ENCODE data around the gene ESAM.

The ESAM gene

DNA sequence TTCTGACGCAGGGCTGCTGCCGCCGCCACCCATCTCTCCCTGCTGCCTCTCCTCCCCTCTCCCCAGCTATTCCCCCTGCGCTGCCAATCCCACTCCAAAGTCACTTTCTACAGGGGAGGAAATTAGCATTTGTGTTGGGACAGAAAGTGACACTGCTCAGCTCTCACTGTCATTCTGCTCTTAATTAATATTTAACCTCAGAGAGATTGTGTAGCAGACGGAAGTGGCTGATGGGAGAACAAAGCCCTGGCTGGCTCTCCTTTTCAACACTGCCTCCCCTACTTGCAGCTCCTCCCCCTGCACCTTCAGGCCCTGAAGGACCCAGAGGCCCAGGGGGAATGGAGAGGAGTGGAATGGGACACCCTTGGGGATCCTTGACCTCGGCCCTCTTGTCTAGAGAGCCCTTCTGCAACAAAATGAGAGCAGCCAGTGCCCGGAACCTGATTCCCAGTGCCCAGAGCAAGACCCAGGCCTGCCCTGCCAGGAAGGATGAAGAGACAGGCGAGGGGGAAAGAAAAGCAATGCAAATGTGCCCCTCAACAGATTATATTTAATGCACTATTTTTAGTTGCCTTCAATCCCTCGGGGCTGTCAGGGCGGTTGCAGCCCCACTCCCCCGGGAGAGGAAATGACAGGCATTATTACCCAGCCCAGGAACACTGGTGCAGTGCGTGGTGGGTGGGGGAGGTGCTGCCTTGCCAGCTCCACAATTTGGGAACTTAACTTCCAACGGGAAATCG is 36.9 kb downstream of the ESAM start:
- no peak overlapping the region for H3K27ac ChIP-seq
- TF ChIP-seq, protein P1, sequence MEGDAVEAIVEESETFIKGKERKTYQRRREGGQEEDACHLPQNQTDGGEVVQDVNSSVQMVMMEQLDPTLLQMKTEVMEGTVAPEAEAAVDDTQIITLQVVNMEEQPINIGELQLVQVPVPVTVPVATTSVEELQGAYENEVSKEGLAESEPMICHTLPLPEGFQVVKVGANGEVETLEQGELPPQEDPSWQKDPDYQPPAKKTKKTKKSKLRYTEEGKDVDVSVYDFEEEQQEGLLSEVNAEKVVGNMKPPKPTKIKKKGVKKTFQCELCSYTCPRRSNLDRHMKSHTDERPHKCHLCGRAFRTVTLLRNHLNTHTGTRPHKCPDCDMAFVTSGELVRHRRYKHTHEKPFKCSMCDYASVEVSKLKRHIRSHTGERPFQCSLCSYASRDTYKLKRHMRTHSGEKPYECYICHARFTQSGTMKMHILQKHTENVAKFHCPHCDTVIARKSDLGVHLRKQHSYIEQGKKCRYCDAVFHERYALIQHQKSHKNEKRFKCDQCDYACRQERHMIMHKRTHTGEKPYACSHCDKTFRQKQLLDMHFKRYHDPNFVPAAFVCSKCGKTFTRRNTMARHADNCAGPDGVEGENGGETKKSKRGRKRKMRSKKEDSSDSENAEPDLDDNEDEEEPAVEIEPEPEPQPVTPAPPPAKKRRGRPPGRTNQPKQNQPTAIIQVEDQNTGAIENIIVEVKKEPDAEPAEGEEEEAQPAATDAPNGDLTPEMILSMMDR (conservative IDR thresholded peaks at IDR 0.05) = no peak
- TF ChIP-seq ZFX (IDR thresholded peaks at IDR 0.05) = no peak

DNA sequence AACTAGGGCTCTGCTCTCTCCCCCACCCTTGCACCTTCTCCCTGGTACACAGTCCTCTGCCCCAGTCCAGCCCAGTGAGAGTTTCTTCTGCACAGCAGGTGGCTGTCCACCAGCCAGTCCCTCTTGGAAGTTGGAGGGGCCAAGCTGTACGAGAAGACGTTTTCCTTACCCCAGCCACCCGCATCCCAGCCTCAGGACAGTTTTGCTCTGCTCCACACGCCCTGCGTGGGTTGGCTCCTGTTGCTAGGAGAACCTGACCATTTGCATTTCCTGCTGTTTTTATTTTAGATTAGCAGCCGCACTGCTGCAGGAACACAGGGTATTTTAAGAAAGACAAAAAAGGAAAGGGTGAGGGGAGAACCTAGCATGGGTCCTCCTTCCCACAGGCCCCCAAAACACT is 39.9 kb downstream of the ESAM start:
- H3K27ac ChIP-seq = no peak overlapping the region
- TF ChIP-seq, protein P1 (conservative IDR thresholded peaks at IDR 0.05) = no peak
- TF ChIP-seq ZFX (IDR thresholded peaks at IDR 0.05) = no peak

DNA sequence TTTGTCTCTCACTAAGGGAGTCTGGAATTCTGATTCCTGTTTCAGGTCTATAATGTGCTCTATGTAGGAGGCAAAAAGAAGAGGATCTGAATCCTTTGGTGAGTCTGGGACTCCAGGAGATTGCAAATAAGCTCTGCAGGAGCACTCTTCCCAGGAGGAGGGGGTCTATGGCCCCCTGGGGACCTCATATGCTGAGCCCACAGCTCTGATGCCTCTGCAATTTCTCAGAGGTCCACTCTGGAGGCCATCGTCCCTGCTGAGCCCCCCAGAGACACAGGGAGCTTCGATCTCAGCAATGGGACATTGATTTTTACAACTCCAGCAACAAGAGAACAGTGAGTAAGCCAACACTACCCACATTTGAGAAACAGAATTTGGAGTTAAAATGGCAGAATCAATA is 42.6 kb downstream of the ESAM start:
- TF ChIP-seq, protein P1 (conservative IDR thresholded peaks at IDR 0.05) = no peak
- no peak for TF ChIP-seq ZFX (IDR thresholded peaks at IDR 0.05)
- no peak overlapping the region for H3K27ac ChIP-seq

DNA sequence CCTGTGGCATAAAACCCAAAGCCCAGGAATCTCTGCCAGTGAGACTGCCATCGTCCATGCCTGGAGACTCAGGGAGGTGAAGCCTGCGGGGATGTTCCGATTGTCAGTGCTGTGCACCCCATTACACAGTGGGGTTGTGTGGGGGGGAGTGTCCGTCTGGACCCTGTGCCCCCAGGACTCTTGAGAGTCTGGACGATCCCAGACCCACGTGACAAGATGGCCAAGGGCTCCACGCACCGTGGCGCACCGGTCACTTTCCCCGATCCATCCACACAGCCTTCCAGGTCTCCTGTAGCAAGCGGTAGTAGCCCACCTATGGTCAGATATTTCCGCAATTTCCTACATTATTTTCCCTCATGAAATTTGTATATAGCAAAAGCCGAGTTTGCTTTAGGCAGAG is 43.3 kb downstream of the ESAM start:
- TF ChIP-seq, protein P1 (conservative IDR thresholded peaks at IDR 0.05) = no peak
- no peak for TF ChIP-seq ZFX (IDR thresholded peaks at IDR 0.05)
- no peak overlapping the region for H3K27ac ChIP-seq

DNA sequence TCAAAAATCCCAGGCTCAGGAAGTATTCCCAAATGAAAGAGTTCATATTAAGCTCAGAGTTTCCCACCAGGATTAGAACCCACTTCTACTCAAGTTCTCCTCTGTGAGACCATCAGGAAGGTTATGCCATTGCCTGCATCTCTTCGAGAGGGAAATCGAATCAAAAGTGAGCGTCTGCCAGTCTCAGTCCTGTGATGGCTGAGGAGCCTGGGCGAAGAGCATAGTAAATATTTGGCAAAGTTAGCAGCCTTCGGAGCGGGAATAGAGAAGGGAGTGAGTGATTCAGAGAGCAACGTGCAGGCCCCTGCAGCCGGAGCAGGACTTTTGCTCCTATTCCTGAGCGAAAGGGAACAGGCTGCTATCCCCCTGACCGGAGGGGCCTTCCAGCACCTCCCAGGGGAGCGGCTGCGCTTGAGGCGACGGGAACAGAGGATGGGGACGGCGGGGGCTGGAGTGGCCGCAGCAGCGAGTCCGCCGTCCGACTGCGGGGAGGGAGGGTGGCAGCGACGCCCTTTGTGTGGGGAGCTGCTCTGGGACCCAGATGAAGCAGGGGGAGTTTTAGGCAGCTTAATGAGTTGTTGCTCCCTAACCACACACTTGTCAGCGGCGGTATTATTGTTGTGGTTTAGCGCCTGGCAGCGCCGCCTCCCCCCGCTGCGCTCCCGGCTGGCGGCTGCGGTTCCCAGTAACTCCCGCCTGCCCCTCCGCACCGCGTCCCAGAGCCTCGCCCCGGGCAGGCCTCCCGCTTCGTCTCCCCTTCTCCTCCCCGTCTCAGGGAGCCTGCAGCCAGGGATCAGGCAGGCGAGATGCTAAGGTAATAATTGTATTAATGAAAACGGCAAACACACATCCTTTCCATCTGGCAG is 44.1 kb downstream of the ESAM start:
- TF ChIP-seq ZFX (IDR thresholded peaks at IDR 0.05) = no peak
- TF ChIP-seq, protein P1 (conservative IDR thresholded peaks at IDR 0.05) = no peak
- H3K27ac ChIP-seq = no peak overlapping the region

DNA sequence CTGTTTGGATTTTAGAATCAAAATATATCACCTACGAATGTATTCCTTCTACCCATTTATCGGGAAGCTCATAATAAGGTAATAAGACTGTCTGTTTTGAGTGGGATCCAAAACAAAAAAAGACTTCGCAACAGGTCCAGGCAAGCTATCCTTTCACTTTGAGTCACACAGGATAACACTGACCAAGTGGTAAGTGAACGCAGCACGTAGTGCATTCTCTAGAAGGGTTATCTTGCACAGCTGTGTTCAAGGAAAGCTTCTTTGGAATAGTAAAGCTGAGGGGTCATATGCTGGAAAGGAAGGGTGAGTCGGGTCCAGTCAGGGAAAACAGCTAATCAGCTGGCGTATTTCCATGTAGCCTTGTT is 44.7 kb downstream of the ESAM start:
- no peak overlapping the region for H3K27ac ChIP-seq
- TF ChIP-seq, protein P1 (conservative IDR thresholded peaks at IDR 0.05) = no peak
- TF ChIP-seq ZFX (IDR thresholded peaks at IDR 0.05) = no peak

DNA sequence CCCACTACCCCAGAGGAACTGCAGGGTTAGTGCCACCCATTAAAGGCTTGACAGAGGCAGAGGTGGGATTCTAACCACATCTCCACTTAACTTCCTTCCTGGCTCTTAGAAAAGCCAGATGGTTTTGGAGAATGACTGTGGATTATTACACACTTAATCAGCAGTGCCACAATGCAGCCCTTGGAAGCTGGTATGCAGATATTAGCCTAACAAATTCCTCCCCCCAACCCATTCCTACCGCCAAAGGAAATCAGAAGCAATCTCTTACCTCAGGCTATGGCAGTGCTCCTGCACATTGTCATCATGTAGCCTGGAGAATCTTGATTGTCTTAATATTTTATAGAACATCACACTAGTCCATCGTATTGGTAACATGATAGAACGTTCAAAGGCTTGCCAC is 45.5 kb downstream of the ESAM start:
- no peak overlapping the region for H3K27ac ChIP-seq
- TF ChIP-seq ZFX (IDR thresholded peaks at IDR 0.05) = no peak
- TF ChIP-seq, protein P1 (conservative IDR thresholded peaks at IDR 0.05) = no peak

Data from C4-2B (cell line).